SK-N-SH (cell line): ENCODE measurements around the gene CT45A10.

Source experiments
- CTCF ChIP-seq: fragments of 200-600 bp; sonication (generic); IDR thresholded peaks from 2 replicates; pipeline ENCODE4 v1.6.1; 2017; ENCODE audit warnings: antibody characterized with exemption, mild to moderate bottlenecking, moderate library complexity
- EZH2phosphoT487 ChIP-seq: fragments of 200-600 bp; sonication (generic); IDR thresholded peaks from 2 replicates; pipeline ENCODE4 v1.6.1; 2017; ENCODE audit warnings: low read depth, mixed run types, mild to moderate bottlenecking, antibody characterized with exemption, moderate library complexity, borderline replicate concordance
- GATA2 ChIP-seq: sonication (generic); formaldehyde crosslinking; IDR thresholded peaks from 2 replicates; pipeline ENCODE4 v1.5.0; 2020; ENCODE audit warnings: mild to moderate bottlenecking, missing genetic modification reagents
- POLR2AphosphoS5 ChIP-seq: IDR thresholded peaks from 2 replicates; pipeline ENCODE4 v1.6.1; 2012; ENCODE audit warnings: low read depth, low read length
- RAD21 ChIP-seq: IDR thresholded peaks from 2 replicates; pipeline ENCODE4 v1.6.1; 2012; ENCODE audit warnings: mild to moderate bottlenecking, low read length
- RCOR1 ChIP-seq: fragments of 150-350 bp; IDR thresholded peaks from 2 replicates; pipeline ENCODE4 v1.6.1; 2017; ENCODE audit warnings: antibody characterized with exemption, low read length
- SIN3A ChIP-seq: IDR thresholded peaks from 2 replicates; pipeline ENCODE4 v1.6.1; 2012; ENCODE audit warnings: low read depth, mild to moderate bottlenecking, low read length, moderate library complexity, borderline replicate concordance
- SMC3 ChIP-seq: IDR thresholded peaks from 2 replicates; pipeline ENCODE4 v1.6.1; 2012; ENCODE audit warnings: low read depth, low read length, improper control_type of control experiment
- USF2 ChIP-seq: fragments of 150-350 bp; IDR thresholded peaks from 2 replicates; pipeline ENCODE4 v1.6.1; 2017; ENCODE audit warnings: antibody characterized with exemption, low read length, low read depth, borderline replicate concordance

GRCh38 chrX:135890087-135890585 lies 3.1 kb downstream of the CT45A10 start:
- TF ChIP-seq EZH2phosphoT487 = no peak
- no peak for TF ChIP-seq GATA2 (CRISPR knock-in tag)
- TF ChIP-seq USF2 = no peak
- no peak for TF ChIP-seq CTCF
- no peak for TF ChIP-seq SIN3A
- TF ChIP-seq SMC3 = no peak
- TF ChIP-seq POLR2AphosphoS5 = no peak
- TF ChIP-seq RAD21 = no peak
- TF ChIP-seq RCOR1 = no peak
